Activated CD4-positive, alpha-beta T cell treated with anti-CD3 and anti-CD28 coated beads, Interleukin-2, amount 50 U/mL, for 48 hours (primary cell): ENCODE results near the gene RCHY1.
"Not testable (repeated sequence)": the region's sequence is repeated elsewhere in the genome, so short reads cannot be mapped to it uniquely, and the experiment has no call there.

Experiments
- DNase-seq, 2 experiments: peaks; one replicate each; pipeline ENCODE4 v3.0.0-alpha.2; 2020

Gene RCHY1

GRCh38 chr4:75514949-75515612 is 878 bp upstream of the RCHY1 start:
- DNase-seq: peak; percentile 9 to 12

GRCh38 chr4:75513526-75514130 is 575 bp downstream of the RCHY1 start:
- DNase-seq: no peak

- no peak for DNase-seq
These were observed 1.6 kb downstream of the RCHY1 start for GRCh38 chr4:75512386-75513211.

GRCh38 chr4:75511841-75512240 is 2.4 kb downstream of the RCHY1 start:
- DNase-seq: no peak

- DNase-seq: not testable (repeated sequence)
These were observed 4.6 kb downstream of the RCHY1 start for GRCh38 chr4:75509592-75509991.

GRCh38 chr4:75505630-75506029 is 8.6 kb downstream of the RCHY1 start:
- no peak for DNase-seq

GRCh38 chr4:75502671-75503070 is 11.5 kb downstream of the RCHY1 start:
- DNase-seq: no peak

GRCh38 chr4:75499900-75500299 is 14.3 kb downstream of the RCHY1 start:
- no peak for DNase-seq

- no peak for DNase-seq
These were observed 16.2 kb downstream of the RCHY1 start for GRCh38 chr4:75498041-75498440.

- no peak for DNase-seq
These were observed 17.1 kb downstream of the RCHY1 start for GRCh38 chr4:75497133-75497532.

GRCh38 chr4:75496406-75496805 is 17.8 kb downstream of the RCHY1 start:
- DNase-seq: no peak

- DNase-seq: no peak
These were observed 18.7 kb downstream of the RCHY1 start for GRCh38 chr4:75495476-75495875.

- no peak for DNase-seq
These were observed 19.6 kb downstream of the RCHY1 start for GRCh38 chr4:75494563-75494962.

GRCh38 chr4:75490155-75490554 is 24.0 kb downstream of the RCHY1 start:
- no peak for DNase-seq

GRCh38 chr4:75484190-75484589 is 30.0 kb downstream of the RCHY1 start:
- no peak for DNase-seq

- DNase-seq: no peak
These were observed 37.0 kb downstream of the RCHY1 start for GRCh38 chr4:75477201-75477600.

- no peak for DNase-seq
These were observed 43.5 kb downstream of the RCHY1 start for GRCh38 chr4:75470738-75471137.

- DNase-seq: no peak
These were observed 44.3 kb downstream of the RCHY1 start for GRCh38 chr4:75469896-75470295.

GRCh38 chr4:75457365-75457764 is 56.8 kb downstream of the RCHY1 start:
- DNase-seq: no peak

- no peak for DNase-seq
These were observed 80.1 kb downstream of the RCHY1 start for GRCh38 chr4:75434105-75434504.

- no peak for DNase-seq
These were observed 81.5 kb downstream of the RCHY1 start for GRCh38 chr4:75432683-75433082.

GRCh38 chr4:75429208-75429607 is 85.0 kb downstream of the RCHY1 start:
- DNase-seq: no peak
